GM19452 (cell line): ENCODE data around the gene IRF7.

Experiments
- ATAC-seq: cut with Tn5 transposase; IDR thresholded peaks from one replicate; pipeline ENCODE4 v1.9.1; 2021; ENCODE audit not compliant: unreplicated experiment

Gene IRF7

DNA sequence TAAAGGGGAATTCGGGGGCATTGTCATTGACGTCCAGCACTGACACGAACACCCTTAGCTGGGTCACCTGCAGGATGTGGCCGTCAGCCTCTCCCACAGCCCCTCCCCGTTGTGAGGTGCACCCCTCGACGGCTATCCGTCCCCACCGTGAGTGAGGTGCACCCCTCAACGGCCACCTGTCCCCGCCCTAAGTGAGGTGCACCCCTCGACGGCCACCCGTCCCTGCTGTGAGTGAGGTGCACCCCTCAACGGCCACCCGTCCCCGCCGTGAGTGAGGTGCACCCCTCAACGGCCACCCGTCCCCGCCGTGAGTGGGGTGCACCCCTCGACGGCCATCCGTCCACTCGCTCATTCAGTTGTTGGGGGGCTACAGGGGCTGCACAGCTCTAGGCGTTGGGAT lies 6.1 kb upstream of the IRF7 start:
- ATAC-seq = no peak

DNA sequence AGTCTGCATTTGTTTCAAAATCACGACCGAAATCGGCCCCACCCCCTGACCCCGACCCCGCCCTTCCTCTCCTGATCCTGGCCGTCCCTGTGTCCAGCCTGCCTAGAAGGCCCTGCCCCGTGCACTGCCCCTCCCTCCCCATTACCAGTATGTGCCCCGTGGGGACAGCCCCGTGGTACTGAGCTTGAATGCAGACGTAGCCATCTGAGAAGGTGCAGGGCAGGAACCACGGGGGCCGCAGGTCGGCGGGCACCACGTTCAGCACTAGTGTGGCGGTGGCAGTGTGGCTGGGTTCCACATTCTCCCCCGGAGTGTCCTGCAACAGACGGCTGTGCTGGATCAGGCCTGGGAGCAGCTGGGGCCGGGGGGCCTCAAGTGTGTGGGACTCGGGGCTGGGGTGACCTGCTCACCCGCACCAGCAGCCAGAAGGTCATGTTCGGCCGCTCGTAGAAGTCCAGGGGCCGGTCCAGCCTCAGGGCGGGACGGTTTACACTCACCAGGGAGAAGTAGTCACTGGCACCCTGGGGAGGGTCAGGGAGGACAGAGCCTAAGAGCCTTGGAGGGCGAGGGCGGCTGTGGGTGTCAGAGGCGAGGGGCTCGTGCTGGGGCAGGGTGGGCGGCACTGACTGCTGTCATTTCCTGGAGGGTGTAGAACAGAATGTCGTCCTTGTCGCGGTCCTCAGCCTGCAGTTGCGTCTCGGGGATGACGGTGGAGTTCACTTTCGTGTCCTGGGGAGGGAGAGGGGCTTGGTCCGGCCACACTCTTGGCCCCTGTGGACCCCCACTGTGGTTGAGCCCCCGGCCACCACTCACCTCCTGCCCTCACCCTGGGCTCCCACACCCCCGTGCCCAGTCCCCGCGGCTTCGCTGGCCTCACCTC lies 5.4 kb upstream of the IRF7 start:
- ATAC-seq = no peak

DNA sequence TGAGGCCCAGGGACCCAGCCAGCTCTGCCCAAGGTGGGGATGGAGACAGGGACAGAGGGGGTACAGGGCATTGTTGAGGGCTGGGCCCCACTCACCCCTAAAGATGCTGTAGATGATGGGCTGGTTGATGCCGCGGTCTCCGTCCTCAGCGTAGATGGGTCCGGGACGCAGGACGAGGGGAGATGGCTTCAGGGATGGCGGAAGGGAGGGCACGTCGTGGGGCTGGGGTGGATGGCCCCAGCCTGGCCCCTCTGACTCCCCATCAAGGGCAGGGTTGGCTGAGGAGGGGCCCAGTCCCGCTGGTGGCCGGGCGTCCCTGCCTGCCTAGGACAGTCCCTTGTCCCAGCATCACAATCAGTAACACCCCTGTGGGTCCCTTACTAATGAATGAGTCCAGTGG lies 4.5 kb upstream of the IRF7 start:
- no peak for ATAC-seq

DNA sequence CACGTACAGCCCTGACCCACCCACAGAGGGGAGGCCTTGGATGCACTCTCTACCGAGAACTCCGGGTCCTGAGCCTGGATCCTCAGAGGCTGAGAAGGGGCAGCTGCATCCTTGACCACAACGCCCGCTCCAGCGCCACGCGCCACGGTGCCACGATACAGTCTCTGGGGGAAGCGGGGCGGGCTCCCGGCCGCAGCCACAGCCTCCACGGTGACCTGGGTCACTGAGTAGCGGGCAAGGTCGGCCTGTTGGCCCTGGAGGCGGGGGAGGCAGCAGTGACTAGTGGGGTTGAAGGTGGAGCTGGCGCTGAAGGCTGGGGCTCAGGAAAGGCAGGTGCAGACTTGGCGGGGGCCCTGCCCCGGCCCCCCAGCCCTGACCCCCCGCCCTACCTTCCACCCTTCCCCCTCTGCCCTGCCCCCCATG lies 3.9 kb upstream of the IRF7 start:
- ATAC-seq = no peak

DNA sequence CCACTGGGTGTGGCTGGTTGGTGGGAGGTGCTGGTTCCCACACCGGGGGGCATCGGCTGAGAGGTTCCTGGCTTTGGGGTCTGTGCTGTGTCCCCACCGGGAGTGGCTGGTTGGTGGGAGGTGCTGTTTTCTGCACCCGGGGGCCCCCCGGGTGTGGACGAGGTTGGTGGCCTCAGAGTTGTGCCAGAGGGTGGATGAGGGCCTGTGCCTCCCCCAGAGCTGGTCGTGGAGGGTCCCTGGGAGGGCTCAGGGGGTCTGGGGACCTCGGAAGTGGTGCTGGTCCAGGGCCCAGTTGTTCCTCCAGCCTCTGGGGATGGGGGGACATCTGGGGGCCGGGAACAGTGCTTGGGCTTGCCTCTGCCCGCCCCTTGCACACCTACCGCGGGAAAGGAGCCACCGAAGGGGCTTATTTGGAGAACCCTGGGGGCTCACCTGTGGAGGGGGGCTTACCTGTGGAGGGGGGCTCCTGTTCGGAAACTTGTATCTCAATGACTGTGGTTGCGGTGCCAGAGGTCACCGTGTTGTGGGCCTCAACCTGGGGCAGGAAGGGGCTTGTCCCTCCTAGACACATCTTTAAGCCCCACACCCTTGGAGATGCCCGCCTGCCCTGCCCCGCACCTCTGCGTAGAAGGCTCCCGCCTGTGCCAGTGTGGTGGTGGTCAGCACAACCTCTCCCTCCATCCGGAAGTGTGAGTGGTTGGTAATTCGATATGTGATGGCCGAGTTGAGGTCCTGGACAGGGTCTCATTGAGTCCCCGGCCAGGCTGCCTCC lies 3.3 kb upstream of the IRF7 start:
- ATAC-seq = no peak

DNA sequence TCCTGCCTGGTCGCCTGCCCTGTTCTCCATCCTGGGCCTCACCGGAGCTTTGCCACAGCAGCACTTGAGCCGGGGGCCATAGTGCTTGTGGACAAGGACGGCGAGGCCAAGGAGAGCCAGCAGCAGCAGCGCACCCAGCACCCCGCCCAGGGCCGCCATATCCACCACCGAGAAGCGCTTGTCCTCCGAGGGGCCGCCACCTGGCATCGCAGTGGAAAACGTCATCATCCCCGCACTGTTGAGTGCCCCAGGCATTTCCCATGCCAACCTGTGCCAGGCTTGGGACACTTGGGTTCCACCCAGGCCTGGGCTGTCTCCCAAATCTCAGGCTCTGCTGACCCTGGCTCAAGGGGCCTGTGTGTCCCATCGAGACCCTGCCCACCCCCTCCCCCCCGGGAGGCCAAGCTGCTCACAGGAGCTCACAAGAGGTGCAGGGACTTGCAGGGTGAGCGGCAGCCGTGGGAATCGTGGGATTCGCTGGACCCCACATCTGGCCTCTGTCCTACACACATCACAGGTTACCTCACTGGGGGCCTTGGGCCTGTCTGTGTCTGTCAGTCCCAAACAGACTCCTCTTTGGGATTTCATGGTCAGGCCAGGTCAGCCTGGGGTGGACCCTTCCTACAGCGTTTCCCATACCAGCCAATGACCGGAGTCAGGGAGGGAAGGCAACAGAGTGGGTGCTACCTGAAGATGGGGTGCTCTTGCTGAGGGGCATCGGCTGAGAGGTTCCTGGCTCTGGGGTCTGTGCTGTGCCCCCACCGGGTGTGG lies 2.3 kb upstream of the IRF7 start:
- ATAC-seq = no peak

DNA sequence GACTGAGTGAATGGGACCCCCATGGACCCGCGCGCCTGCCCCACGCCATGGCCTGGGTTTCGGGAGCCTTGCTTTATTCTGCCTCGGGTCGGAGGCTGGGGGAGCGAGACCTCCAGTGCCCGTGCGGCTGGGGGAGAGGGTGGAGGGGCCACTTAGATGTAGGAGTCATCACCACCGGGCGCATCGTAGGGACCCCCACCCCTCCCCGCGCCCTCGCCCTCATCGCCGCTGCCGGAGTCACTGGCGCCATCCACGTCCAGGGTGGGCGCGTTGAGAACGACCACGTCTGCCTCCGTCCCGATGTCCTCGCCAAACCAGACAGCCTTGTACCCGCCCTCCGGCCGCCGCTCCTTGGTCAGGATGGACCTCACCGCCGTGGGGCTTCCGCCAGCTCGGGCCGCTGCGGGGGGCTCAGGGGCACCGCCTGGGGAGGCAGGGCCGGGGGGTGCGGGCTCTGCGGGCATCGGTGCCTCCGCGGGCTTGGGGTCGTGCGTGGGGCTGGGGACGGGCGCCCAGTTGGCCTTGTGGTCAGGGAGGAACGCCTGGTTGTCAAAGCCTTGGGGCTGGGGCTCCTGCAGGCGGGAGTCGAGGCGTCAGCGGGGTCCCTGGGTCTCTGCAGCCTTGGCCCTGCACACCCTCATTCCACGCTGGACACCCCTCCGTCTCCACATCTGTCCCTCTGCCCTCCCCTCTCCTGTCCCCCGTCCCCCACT lies 1.6 kb upstream of the IRF7 start:
- no peak for ATAC-seq

DNA sequence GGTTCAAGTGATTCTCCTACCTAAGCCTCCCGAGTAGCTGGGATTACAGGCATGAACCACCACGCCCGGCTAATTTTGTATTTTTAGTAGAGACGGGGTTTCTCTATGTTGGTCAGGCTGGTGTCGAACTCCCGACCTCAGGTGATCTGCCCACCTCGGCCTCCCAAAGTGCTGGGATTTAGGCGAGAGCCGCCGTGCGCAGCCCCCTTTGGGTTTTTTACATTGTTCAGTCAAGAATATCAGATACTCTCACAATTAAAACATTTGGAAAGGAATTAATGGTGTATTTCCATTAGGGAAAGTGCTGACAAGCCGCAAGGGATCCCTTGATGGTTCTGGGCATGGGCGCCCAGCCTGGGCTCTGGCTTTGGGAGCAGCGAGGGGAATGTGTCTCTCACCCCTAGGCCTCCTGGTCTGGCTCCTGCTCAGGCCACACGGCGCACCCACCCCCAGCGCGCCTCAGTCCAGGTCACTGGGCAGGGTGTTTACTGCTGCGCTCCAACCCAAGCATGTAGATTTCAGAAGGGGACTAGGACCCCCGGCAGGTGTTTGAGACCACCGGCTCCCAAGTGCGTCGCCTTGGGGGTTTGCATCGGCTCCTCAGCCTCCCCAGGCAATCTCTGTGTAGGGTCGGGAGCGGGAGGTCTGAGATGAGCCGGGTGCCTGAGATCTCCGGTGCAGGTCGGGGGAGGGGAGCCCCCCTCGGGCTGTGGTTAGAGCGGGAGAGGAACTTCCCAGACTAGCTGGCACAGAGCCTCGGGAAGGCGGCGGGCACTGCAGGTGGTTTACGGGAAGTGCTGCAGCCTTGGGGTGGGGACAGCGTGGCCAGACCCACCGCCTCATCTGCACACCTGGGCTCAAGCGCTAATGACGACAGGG lies 809 bp upstream of the IRF7 start:
- ATAC-seq = no peak

DNA sequence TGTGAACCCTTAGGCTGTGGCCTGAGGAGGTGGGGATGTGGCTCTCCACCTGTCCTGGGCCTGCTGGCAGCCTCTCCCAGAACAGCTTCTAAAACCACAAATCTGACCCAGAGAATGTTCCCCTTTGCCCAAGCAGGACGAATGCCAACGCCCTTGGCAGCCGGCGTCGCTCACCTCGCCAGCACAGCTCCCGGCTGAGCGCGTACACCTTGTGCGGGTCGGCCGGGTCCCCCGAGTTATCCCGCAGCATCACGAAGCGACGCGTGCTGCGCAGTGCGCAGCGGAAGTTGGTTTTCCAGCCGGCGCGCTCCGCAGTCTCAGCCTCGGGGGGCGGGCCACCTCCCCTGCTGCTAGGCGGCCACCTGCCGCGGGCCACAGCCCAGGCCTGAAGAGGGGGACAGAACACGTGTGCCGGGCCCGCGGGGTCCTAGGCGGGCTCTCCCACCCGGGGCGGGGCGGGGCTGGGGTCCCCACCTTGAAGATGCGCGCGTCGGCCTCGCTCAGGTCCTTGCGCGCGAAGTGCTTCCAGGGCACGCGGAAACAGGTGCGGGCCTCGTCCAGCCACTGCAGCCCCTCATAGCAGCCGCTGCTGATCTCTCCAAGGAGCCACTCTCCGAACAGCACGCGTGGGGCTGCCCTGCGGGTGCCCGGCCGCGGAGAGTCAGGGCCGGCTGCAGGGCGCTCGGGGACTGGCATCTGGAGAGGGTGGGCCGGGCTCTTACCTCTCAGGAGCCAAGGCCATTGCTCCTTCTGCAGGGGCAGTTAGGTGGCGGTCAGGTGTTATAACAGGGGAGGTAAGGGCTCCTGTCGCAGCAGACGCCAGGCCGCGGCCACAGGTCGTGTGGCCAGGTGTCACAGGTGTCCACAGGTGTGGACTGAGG lies 887 bp downstream of the IRF7 start:
- no peak for ATAC-seq

DNA sequence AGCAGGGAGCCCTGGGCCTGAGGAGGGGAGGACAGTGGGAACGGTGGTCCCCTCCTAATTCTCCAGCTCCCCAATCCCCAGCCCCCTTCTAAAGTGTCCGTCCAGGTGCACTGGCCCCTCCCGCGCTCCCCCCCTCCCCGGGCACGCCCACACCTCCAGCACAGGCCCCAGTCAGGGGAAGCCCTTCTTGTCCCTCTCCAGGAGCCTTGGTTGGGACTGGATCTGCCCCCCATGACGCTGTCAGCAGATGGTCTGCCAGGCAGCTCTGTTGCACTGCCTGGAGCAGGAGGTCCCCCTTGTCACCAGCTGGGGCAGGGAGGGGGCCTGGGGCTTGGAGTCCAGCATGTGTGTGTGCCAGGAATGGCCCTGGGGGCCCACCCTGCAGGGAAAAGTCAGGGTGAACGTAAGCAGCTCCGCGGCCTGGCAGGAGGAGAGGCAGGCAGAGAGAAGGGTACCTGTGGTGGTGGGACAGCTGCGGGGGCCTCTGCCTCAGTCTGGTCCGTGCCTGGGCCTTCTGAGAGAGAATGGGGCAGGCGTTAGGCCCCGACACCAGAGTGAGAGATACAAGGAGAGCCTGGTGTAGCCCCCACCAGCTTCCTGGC lies 1.6 kb downstream of the IRF7 start:
- ATAC-seq = no peak

DNA sequence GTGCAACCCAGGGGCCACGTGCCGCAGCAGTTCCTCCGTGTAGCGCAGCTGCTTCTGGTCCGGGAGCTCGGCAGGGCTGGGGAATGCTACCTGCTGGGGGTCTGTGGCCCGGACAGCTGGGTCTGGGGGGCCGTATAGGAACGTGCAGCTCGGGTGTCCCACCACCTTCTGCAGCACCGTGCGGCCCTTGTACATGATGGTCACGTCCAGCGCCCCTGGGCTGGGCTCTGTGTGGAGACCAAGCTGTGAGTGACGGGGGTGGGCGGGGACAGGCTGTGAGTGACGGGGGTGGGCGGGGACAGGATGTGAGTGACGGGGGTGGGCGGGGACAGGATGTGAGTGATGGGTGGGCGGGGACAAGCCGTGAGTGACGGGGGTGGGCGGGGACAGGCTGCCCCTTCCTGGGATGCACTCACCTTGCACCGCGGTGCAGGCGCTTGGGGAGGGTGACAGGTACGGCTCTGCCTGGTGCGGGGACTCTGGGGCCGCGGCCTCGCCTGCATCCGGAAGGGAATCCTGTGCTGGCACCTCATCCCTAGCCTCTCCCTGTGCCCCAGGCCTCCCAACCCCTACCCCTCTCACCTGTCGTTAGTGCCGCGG lies 2.3 kb downstream of the IRF7 start:
- no peak for ATAC-seq

DNA sequence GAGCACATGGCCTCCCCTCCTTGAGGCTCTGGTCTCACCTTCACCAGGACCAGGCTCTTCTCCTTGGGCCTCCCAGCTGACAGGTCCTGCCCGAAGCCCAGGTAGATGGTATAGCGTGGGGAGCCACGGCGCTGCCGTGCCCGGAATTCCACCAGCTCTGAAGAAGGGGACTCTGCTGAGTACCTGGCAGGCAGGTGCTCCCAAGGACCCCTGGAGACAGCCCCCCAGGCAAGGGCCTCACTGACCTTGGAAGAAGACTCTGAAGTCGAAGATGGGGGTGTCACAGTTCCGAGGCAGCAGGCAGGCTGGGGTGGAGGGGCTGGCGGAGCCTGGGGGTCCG lies 2.8 kb downstream of the IRF7 start:
- no peak for ATAC-seq

DNA sequence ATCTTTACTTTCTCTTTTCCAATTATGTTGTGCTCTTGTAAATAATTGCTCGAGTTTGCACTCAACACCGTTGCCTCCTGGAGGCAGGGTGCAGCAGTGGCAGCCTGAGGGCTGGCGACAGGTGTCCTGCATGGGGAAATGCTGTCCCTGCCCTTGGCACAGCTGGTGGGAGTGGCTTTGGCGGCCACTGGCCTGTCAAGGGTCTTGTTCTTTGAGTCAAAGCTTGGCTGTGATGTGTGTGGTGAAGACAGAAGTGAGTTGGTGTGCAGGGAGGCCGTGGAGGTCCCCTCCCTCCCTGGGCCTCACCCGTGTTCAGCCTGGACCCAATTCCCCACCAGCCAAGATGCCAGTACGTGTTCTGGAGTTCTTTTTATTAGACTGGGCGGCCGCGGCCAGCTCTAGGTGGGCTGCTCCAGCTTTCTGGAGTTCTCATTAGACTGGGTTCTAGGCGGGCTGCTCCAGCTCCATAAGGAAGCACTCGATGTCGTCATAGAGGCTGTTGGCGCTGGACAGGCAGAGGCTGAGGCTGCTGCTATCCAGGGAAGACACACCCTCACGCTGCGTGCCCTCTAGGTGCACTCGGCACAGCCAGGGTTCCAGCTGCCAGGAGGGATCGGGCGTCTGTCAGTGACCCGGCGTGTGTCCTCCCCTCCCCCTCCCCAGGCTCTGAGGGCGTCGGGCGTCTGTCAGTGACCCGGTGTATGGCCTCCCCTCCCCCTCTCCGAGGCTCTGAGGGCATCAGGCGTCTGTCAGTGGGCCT lies 3.4 kb downstream of the IRF7 start:
- ATAC-seq = no peak

DNA sequence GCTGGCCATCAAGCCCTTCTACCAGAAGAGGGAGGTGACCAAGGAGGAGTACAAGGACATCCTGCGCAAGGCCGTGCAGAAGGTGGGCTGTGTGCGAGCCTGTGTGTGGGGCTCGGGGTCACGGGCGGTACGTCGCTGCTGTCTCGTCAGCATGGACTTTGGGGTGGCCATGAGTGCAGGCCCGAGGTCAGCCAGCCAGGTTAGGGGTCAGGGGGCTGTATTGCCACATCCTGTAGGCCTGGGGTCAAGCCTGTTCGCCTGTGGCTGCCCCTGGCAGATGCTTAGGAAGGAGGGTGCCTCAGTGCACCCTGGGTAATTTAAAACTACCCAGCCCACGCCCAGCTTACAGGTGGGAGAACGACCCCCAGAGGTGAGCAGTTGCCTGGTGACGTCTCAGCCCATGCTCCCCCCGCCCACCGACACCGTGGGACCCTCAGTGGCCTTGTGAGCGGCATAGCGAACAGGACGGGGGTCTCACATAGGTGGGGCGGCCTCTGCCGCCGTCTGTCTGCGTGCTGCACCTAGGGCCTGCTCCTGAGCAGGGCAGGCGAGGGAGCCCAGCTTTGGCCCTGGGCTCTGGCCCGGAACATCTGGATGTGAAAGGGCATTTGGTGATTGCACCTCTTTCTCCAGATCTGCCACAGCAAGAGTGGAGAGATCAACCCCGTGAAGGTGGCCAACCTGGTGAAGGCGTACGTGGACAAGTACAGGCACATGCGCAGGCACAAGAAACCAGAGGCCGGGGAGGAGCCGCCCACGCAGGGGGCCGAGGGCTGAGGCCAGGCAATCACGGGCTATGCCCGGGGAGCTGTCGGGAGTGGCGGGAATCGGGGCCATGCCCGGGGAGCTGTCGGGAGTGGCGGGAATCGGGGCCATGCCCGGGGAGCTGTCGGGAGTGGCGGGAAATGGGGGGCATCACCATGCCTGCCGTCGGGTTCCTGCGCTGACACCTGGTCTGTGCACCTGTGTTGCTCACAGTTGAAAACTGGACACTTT lies 4.5 kb downstream of the IRF7 start:
- no peak for ATAC-seq

DNA sequence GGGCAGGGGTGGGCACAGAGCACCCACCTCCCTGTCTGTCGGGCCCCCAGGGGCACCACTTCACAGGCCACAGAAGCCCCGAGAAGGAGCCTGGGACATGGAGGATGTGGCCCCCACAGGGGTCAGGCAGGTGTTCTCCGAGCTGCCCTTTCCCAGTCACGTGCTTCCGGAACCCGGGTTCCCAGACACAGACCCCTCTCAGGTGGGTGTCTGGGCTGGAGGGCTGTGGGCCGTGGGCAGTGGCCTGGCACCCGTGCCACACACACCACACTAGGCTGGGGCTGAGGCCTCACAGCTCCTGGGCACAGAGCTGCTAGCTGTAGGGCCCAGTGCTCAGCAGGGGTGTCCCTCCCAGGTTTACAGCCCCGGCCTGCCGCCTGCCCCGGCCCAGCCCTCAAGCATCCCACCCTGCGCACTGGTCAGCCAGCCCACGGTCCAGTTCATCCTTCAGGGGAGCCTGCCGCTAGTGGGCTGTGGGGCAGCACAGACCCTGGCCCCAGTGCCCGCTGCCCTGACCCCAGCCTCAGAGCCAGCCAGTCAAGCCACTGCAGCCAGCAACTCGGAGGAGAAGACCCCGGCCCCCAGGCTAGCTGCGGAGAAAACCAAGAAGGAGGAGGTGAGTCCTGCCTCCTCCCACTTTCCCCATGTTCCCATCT lies 5.5 kb downstream of the IRF7 start:
- no peak for ATAC-seq

DNA sequence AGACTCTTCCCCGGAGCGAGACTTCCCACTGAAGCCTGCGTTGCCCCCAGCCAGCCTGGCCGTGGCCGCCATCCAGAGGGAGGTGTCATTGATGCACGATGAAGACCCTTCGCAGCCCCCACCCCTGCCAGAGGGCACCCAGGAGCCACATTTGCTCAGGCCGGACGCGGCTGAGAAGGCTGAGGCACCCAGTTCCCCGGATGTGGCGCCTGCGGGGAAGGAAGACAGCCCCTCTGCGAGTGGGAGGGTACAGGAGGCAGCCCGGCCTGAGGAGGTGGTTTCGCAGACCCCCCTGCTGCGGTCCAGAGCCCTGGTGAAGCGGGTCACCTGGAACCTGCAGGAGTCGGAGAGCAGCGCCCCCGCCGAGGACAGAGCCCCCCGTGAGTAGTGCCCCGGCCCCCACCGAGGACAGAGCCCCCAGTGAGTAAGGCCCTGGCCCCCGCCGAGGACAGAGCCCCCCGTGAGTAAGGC lies 6.4 kb downstream of the IRF7 start:
- ATAC-seq = no peak
